BLaER1 (cell line): Measurements from ENCODE around the gene RNF220.

Source experiments
- H3K27ac ChIP-seq: shearing (Covaris generic); formaldehyde crosslinking; 2 replicates; pipeline ENCODE4 v1.8.1; 2022
- H3K27me3 ChIP-seq: shearing (Covaris generic); formaldehyde crosslinking; 2 replicates; pipeline ENCODE4 v1.8.1; 2022
- H3K36me3 ChIP-seq: shearing (Covaris generic); formaldehyde crosslinking; 2 replicates; pipeline ENCODE4 v1.8.1; 2022
- H3K4me1 ChIP-seq: shearing (Covaris generic); formaldehyde crosslinking; 2 replicates; pipeline ENCODE4 v1.8.1; 2022
- H3K4me2 ChIP-seq: shearing (Covaris generic); formaldehyde crosslinking; 2 replicates; pipeline ENCODE4 v1.8.1; 2022
- H3K4me3 ChIP-seq: shearing (Covaris generic); formaldehyde crosslinking; 2 replicates; pipeline ENCODE4 v1.8.1; 2022
- H3K9ac ChIP-seq: shearing (Covaris generic); formaldehyde crosslinking; 2 replicates; pipeline ENCODE4 v1.8.1; 2022
- H3K9me3 ChIP-seq: shearing (Covaris generic); formaldehyde crosslinking; 2 replicates; pipeline ENCODE4 v1.8.1; 2022
- H4K20me1 ChIP-seq: shearing (Covaris generic); formaldehyde crosslinking; 2 replicates; pipeline ENCODE4 v1.8.1; 2022
- Cebpa-rat ChIP-seq: shearing (Covaris generic); IDR thresholded peaks from 2 replicates; pipeline ENCODE4 v1.8.1; 2022

The RNF220 gene

GRCh38 chr1:44405031-44405797, at the start of gene RNF220:
TSS of gene RNF220 (plus strand) at chr1:44405255.
- peak within 1 kb of the TSS; percentile 15; the same call in 1 of the 2 replicates for H3K4me3 ChIP-seq
- no peak within 1 kb of the TSS for H3K9ac ChIP-seq

DNA sequence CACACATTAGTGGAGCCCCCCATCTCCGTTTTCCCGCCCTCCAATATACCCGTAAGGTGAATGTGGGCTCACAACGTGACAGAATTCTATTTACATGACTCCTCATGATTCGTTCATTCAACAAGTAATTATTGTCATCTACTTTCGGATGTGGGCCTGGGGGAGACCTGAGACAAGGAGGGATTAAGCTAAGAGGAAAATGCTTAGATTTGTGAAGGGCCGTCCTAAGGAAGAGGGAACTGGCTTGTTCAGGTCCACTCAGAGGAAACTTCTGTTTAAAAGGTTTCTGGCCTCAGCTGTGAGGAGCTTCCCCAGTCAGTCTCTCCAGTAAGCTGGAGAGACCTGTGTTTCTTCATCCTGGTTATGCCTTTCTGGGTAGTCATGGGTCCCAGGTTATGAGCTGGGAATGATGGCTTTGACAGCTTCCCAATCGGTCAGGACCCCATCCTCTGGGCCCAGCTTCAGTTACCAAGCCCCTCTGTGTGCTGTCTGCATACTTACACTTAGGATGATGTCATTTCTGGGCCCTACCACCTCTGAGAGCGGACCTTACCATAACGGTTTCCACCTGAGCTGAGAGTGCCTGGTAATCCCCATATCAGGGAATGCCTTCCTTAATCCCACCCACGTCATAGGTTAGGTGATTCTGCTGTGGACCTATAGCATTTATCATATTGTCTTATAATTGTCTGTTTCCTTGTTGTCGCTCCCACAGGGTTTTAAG, 49.3 kb upstream of the RNF220 start:
- Histone ChIP-seq H3K4me2 (peak overlapping the region; percentile 36), H3K9ac (no peak overlapping the region)

More at GRCh38 chr1:44405031-44405797, at the start of gene RNF220:
- H3K4me1 ChIP-seq: peaks cover 9% of the 10 kb centered on the region; the same call in 1 of the 2 replicates
- H4K20me1 ChIP-seq: peaks cover 62% of the 10 kb centered on the region
- H3K27me3 ChIP-seq: peaks cover 90% of the 10 kb centered on the region
- no peak for TF ChIP-seq Cebpa-rat
- H3K4me2 ChIP-seq: peak within 1 kb of the TSS; percentile 26
- peaks cover 12% of the 10 kb centered on the region for H3K9me3 ChIP-seq
- no peak within 1 kb of the TSS for H3K27ac ChIP-seq
- no peaks in the 10 kb centered on the region for H3K36me3 ChIP-seq

GRCh38 chr1:44357710-44358109, 47.3 kb upstream of the RNF220 start:
- H3K36me3 ChIP-seq: 0 out of 2 replicates have a peak, but pooled peaks cover 1% of the 10 kb centered on the region
- H3K9me3 ChIP-seq: no peaks in the 10 kb centered on the region
- no peak overlapping the region for H3K9ac ChIP-seq
- H3K27ac ChIP-seq: no peak overlapping the region
- H4K20me1 ChIP-seq: peaks cover 7% of the 10 kb centered on the region; the same call in 1 of the 2 replicates
- no peaks in the 10 kb centered on the region for H3K27me3 ChIP-seq
- peaks cover 20% of the 10 kb centered on the region for H3K4me1 ChIP-seq
- no peak overlapping the region for H3K4me2 ChIP-seq
- no peak for TF ChIP-seq Cebpa-rat
- no peak overlapping the region for H3K4me3 ChIP-seq

More for the DNA sequence above, 49.3 kb upstream of the RNF220 start:
- peaks cover 18% of the 10 kb centered on the region; the same call in 1 of the 2 replicates for H3K36me3 ChIP-seq
- H3K27me3 ChIP-seq: no peaks in the 10 kb centered on the region
- H3K9me3 ChIP-seq: no peaks in the 10 kb centered on the region
- H4K20me1 ChIP-seq: peaks cover 7% of the 10 kb centered on the region; the same call in 1 of the 2 replicates
- peaks cover 20% of the 10 kb centered on the region for H3K4me1 ChIP-seq
- H3K27ac ChIP-seq: no peak overlapping the region
- no peak for TF ChIP-seq Cebpa-rat
- peak overlapping the region; percentile 92; the same call in 1 of the 2 replicates for H3K4me3 ChIP-seq

DNA sequence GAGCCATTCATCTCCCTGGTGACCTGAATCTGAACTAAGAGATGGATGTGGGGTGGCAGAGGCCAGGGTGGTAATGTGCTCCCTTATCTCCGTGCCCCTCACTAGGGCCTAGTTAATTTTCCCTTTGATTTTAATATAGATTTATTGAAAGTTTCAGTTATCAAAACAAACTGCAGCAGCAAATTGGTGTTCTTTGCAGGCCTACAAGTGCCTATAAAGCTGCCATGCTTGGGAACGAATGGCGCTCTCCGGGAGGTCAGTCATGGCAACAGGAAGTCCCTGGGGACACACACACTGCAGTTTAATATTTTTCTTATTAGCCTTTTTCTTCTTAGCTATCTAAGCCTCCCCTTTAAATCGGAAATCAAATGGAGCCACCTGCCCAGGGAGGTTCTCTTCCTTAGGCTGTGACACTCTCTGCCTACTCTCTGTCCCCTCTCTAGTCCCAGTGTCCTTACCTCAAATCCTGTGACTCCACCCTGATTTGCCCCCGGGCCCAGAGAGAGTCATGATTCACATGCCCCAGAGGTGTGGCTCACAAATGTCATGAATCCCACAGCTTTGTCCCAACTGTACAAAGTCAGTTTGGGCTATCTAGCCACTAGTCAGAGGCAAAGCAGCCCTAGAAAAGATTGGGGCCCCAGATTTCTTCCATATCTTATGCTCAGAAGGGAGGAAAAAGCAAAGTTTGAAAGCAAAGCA, 45.7 kb upstream of the RNF220 start:
- Histone ChIP-seq H3K27me3 (no peaks in the 10 kb centered on the region), H3K9ac (no peak overlapping the region), H4K20me1 (no peaks in the 10 kb centered on the region), H3K4me1 (peaks cover 7% of the 10 kb centered on the region), H3K4me2 (no peak overlapping the region), H3K4me3 (no peak overlapping the region), H3K27ac (no peak overlapping the region), H3K9me3 (no peaks in the 10 kb centered on the region), H3K36me3 (no peaks in the 10 kb centered on the region)
- TF ChIP-seq Cebpa-rat: no peak

- no peak overlapping the region for H3K27ac ChIP-seq
- TF ChIP-seq Cebpa-rat: no peak
- no peaks in the 10 kb centered on the region for H3K27me3 ChIP-seq
- peaks cover 8% of the 10 kb centered on the region for H3K4me1 ChIP-seq
- no peak overlapping the region for H3K9ac ChIP-seq
- no peak overlapping the region for H3K4me3 ChIP-seq
- H3K36me3 ChIP-seq: no peaks in the 10 kb centered on the region
- H3K9me3 ChIP-seq: no peaks in the 10 kb centered on the region
- H4K20me1 ChIP-seq: no peaks in the 10 kb centered on the region
- no peak overlapping the region for H3K4me2 ChIP-seq
Measured at GRCh38 chr1:44361478-44361877, 43.6 kb upstream of the RNF220 start.

GRCh38 chr1:44366371-44366975, 38.6 kb upstream of the RNF220 start:
- H3K4me3 ChIP-seq: no peak overlapping the region

GRCh38 chr1:44367944-44368343, 37.1 kb upstream of the RNF220 start:
- no peak for TF ChIP-seq Cebpa-rat
- Histone ChIP-seq H3K27me3 (no peaks in the 10 kb centered on the region), H3K27ac (no peak overlapping the region), H4K20me1 (no peaks in the 10 kb centered on the region), H3K4me3 (no peak overlapping the region), H3K9me3 (no peaks in the 10 kb centered on the region), H3K36me3 (no peaks in the 10 kb centered on the region), H3K9ac (no peak overlapping the region), H3K4me1 (peaks cover 8% of the 10 kb centered on the region), H3K4me2 (no peak overlapping the region)

More at GRCh38 chr1:44366371-44366975, 38.6 kb upstream of the RNF220 start:
- Histone ChIP-seq H3K4me1 (peaks cover 8% of the 10 kb centered on the region), H3K9me3 (no peaks in the 10 kb centered on the region), H3K27ac (no peak overlapping the region), H3K36me3 (no peaks in the 10 kb centered on the region), H3K9ac (no peak overlapping the region), H3K4me2 (no peak overlapping the region), H4K20me1 (no peaks in the 10 kb centered on the region), H3K27me3 (no peaks in the 10 kb centered on the region)
- no peak for TF ChIP-seq Cebpa-rat

- no peak overlapping the region for H3K9ac ChIP-seq
- no peak overlapping the region for H3K4me3 ChIP-seq
- TF ChIP-seq Cebpa-rat: no peak
- H3K36me3 ChIP-seq: no peaks in the 10 kb centered on the region
- H3K4me2 ChIP-seq: no peak overlapping the region
- no peaks in the 10 kb centered on the region for H3K9me3 ChIP-seq
- no peak overlapping the region for H3K27ac ChIP-seq
- no peaks in the 10 kb centered on the region for H3K27me3 ChIP-seq
- no peaks in the 10 kb centered on the region for H4K20me1 ChIP-seq
- H3K4me1 ChIP-seq: peaks cover 8% of the 10 kb centered on the region
Measured at GRCh38 chr1:44368471-44369151, 36.4 kb upstream of the RNF220 start.

GRCh38 chr1:44371206-44371605, 33.8 kb upstream of the RNF220 start:
- Histone ChIP-seq H3K4me3 (no peak overlapping the region), H3K36me3 (no peaks in the 10 kb centered on the region), H3K9me3 (no peaks in the 10 kb centered on the region), H3K4me1 (no peaks in the 10 kb centered on the region), H3K27me3 (no peaks in the 10 kb centered on the region), H3K9ac (no peak overlapping the region), H3K4me2 (no peak overlapping the region), H4K20me1 (no peaks in the 10 kb centered on the region), H3K27ac (no peak overlapping the region)
- no peak for TF ChIP-seq Cebpa-rat
